Activated naive CD4-positive, alpha-beta T cell treated with anti-CD3 and anti-CD28 coated beads, Interleukin-2, amount 50 U/mL, for 24 hours (primary cell): ENCODE data around the gene CHL1.

Experiments
- H3K27ac Mint-ChIP-seq: one replicate; pipeline ENCODE4 v1.8.0; 2021; ENCODE audit warnings: mild to moderate bottlenecking, mixed read lengths
- H3K27me3 Mint-ChIP-seq: one replicate; pipeline ENCODE4 v1.8.0; 2021; ENCODE audit warnings: mixed read lengths
- H3K36me3 Mint-ChIP-seq: one replicate; pipeline ENCODE4 v1.8.0; 2021; ENCODE audit warnings: mixed read lengths
- H3K4me1 Mint-ChIP-seq: one replicate; pipeline ENCODE4 v1.8.0; 2021; ENCODE audit warnings: mixed read lengths
- H3K4me3 Mint-ChIP-seq: one replicate; pipeline ENCODE4 v1.8.0; 2021; ENCODE audit warnings: mild to moderate bottlenecking, mixed read lengths
- H3K9me3 Mint-ChIP-seq: one replicate; pipeline ENCODE4 v1.8.0; 2021; ENCODE audit warnings: mixed read lengths

CHL1 gene, protein sequence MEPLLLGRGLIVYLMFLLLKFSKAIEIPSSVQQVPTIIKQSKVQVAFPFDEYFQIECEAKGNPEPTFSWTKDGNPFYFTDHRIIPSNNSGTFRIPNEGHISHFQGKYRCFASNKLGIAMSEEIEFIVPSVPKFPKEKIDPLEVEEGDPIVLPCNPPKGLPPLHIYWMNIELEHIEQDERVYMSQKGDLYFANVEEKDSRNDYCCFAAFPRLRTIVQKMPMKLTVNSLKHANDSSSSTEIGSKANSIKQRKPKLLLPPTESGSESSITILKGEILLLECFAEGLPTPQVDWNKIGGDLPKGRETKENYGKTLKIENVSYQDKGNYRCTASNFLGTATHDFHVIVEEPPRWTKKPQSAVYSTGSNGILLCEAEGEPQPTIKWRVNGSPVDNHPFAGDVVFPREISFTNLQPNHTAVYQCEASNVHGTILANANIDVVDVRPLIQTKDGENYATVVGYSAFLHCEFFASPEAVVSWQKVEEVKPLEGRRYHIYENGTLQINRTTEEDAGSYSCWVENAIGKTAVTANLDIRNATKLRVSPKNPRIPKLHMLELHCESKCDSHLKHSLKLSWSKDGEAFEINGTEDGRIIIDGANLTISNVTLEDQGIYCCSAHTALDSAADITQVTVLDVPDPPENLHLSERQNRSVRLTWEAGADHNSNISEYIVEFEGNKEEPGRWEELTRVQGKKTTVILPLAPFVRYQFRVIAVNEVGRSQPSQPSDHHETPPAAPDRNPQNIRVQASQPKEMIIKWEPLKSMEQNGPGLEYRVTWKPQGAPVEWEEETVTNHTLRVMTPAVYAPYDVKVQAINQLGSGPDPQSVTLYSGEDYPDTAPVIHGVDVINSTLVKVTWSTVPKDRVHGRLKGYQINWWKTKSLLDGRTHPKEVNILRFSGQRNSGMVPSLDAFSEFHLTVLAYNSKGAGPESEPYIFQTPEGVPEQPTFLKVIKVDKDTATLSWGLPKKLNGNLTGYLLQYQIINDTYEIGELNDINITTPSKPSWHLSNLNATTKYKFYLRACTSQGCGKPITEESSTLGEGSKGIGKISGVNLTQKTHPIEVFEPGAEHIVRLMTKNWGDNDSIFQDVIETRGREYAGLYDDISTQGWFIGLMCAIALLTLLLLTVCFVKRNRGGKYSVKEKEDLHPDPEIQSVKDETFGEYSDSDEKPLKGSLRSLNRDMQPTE (N-terminal part only)

GRCh38 chr3:196311-197148 lies at the start of gene CHL1:
TSS of gene CHL1 (plus strand) at chr3:196763. CDS start at chr3:319777, 123,014 bp downstream.
- peaks cover 19% of the 10 kb centered on the region for H3K27me3 Mint-ChIP-seq
- peaks cover 4% of the 10 kb centered on the region for H3K9me3 Mint-ChIP-seq
- no peak within 1 kb of the TSS for H3K27ac Mint-ChIP-seq
- no peak within 1 kb of the TSS for H3K4me3 Mint-ChIP-seq
- H3K4me1 Mint-ChIP-seq = peaks cover 6% of the 10 kb centered on the region
- H3K36me3 Mint-ChIP-seq = no peaks in the 10 kb centered on the region

- no peaks in the 10 kb centered on the region for H3K36me3 Mint-ChIP-seq
Observed at GRCh38 chr3:151614-152189, 44.9 kb upstream of the CHL1 start.

DNA sequence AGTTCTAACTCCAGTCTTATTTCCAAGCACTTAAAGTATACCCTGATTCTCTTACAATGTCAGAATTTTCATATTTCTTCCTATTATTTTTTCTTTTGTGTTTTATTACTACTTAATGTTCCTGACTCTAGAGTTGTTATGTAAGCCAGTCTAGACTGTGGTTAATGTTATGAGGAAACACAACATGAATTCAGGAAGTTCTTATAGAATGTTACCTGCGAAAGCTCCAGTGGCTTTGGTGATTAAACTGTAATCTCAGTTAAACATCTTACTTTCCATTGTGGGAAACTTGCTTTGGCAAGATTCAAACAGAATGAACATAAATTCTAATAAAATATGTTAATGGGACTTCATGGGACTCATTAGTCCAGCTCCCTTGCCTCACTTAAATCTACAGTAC lies 36.6 kb upstream of the CHL1 start:
- Mint-ChIP-seq H3K4me1 (no peaks in the 10 kb centered on the region), H3K36me3 (no peaks in the 10 kb centered on the region), H3K4me3 (no peak overlapping the region), H3K9me3 (no peaks in the 10 kb centered on the region), H3K27me3 (peaks cover 5% of the 10 kb centered on the region), H3K27ac (no peak overlapping the region)

More at GRCh38 chr3:151614-152189, 44.9 kb upstream of the CHL1 start:
- H3K27me3 Mint-ChIP-seq = peaks cover 2% of the 10 kb centered on the region
- H3K27ac Mint-ChIP-seq = no peak overlapping the region
- no peaks in the 10 kb centered on the region for H3K4me1 Mint-ChIP-seq
- H3K9me3 Mint-ChIP-seq = no peaks in the 10 kb centered on the region
- H3K4me3 Mint-ChIP-seq = no peak overlapping the region

GRCh38 chr3:166071-166470 lies 30.5 kb upstream of the CHL1 start:
- Mint-ChIP-seq H3K27ac (no peak overlapping the region), H3K4me3 (no peak overlapping the region), H3K9me3 (no peaks in the 10 kb centered on the region), H3K36me3 (no peaks in the 10 kb centered on the region), H3K27me3 (peaks cover 3% of the 10 kb centered on the region), H3K4me1 (no peaks in the 10 kb centered on the region)

GRCh38 chr3:166799-167198 lies 29.8 kb upstream of the CHL1 start:
- Mint-ChIP-seq H3K36me3 (no peaks in the 10 kb centered on the region), H3K4me3 (no peak overlapping the region), H3K4me1 (no peaks in the 10 kb centered on the region), H3K27ac (no peak overlapping the region), H3K9me3 (no peaks in the 10 kb centered on the region), H3K27me3 (peaks cover 3% of the 10 kb centered on the region)

DNA sequence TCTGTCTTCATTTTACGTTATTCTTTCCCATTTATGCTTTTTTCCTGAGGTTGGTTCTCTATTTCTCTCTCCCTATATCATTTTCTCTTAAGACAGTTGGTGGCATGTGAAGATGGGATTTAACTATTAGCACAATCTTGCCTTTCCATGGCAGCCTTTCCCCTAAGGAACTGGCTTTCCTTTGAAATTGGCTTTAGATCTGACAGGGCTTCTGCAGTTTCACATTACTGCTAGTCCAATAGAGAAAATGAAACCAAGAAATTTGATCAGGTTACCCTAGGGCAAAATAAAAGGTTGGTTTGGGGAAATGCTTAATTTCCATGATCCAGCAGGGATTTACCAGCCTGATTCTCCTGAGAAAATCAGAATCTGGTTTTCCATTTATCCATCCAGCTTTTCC lies 22.7 kb upstream of the CHL1 start:
- Mint-ChIP-seq H3K27ac (no peak overlapping the region), H3K9me3 (no peaks in the 10 kb centered on the region), H3K36me3 (no peaks in the 10 kb centered on the region), H3K4me1 (no peaks in the 10 kb centered on the region), H3K4me3 (no peak overlapping the region), H3K27me3 (no peaks in the 10 kb centered on the region)

- Mint-ChIP-seq H3K4me3 (no peak overlapping the region), H3K27me3 (no peaks in the 10 kb centered on the region), H3K4me1 (no peaks in the 10 kb centered on the region), H3K9me3 (peaks cover 15% of the 10 kb centered on the region), H3K27ac (no peak overlapping the region), H3K36me3 (no peaks in the 10 kb centered on the region)
Observed at GRCh38 chr3:184976-185375, 11.6 kb upstream of the CHL1 start.

- Mint-ChIP-seq H3K27ac (no peak overlapping the region), H3K9me3 (peaks cover 8% of the 10 kb centered on the region), H3K4me3 (no peak overlapping the region), H3K4me1 (peaks cover 6% of the 10 kb centered on the region), H3K36me3 (no peaks in the 10 kb centered on the region), H3K27me3 (peaks cover 13% of the 10 kb centered on the region)
Observed at GRCh38 chr3:192215-192929, 4.2 kb upstream of the CHL1 start.

DNA sequence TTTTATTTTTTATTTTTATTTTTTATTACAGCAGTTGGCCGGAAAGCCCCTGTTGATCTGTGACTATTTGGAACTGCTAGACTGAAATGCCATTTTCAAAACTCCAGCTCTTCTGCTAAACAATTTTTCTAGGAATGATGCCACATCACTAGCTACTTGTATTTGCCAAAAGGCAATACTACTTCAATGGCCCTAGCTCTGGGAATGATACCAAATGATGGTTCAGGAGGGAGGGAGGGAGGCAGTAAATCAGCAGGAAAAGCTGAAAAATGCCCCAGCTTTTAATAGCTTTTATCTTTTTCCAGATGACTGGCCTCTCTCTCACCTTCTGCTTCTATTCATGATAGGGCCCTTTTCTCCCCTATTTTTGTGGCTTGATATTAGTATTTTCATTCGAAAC lies 2.6 kb upstream of the CHL1 start:
- Mint-ChIP-seq H3K36me3 (no peaks in the 10 kb centered on the region), H3K9me3 (peaks cover 4% of the 10 kb centered on the region), H3K4me3 (no peak overlapping the region), H3K27ac (no peak overlapping the region), H3K4me1 (peaks cover 6% of the 10 kb centered on the region), H3K27me3 (peaks cover 14% of the 10 kb centered on the region)

DNA sequence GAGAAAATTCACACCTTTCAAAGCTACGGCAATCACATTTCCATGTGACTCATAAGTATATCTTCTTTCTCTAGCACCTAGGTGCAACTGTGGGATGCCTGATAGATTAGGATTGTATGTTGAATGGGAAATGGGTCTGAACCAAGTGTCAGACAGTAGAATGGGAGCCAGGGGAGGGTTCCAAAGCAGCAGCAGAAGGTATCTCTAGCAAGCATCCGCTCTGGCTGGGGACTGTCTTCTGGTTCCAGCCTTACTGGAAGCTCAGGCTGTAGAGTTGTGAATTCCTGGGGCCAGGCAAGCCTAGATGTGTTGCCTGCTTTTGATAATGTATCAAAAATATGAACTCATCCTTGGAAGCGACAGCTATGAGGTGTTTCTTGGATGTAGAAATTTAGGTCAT lies 2.1 kb upstream of the CHL1 start:
- peaks cover 6% of the 10 kb centered on the region for H3K4me1 Mint-ChIP-seq
- H3K9me3 Mint-ChIP-seq = peaks cover 4% of the 10 kb centered on the region
- no peaks in the 10 kb centered on the region for H3K36me3 Mint-ChIP-seq
- H3K27ac Mint-ChIP-seq = no peak overlapping the region
- no peak overlapping the region for H3K4me3 Mint-ChIP-seq
- H3K27me3 Mint-ChIP-seq = peaks cover 14% of the 10 kb centered on the region

DNA sequence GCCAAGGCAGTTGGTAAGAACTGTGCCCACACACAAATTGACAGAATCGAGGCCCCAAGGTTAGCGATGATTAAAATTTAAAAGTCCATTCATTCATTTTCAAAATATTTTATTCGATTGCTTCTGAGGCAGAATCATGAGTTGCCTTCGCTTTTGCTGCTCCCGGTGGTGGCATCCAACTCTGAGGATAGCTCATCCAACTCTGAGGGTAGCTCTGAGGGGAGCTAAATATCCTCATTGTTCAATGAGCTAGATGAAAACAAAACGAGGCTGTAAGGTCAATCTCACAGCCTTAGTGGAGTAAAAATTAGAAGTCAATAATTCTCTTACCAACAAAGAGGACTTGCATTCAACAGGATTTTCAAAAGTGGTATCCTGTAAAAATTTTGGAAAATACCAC lies 897 bp upstream of the CHL1 start:
- Mint-ChIP-seq H3K9me3 (peaks cover 4% of the 10 kb centered on the region), H3K27me3 (peaks cover 17% of the 10 kb centered on the region), H3K36me3 (no peaks in the 10 kb centered on the region), H3K4me1 (peaks cover 6% of the 10 kb centered on the region), H3K4me3 (no peak overlapping the region), H3K27ac (no peak overlapping the region)

DNA sequence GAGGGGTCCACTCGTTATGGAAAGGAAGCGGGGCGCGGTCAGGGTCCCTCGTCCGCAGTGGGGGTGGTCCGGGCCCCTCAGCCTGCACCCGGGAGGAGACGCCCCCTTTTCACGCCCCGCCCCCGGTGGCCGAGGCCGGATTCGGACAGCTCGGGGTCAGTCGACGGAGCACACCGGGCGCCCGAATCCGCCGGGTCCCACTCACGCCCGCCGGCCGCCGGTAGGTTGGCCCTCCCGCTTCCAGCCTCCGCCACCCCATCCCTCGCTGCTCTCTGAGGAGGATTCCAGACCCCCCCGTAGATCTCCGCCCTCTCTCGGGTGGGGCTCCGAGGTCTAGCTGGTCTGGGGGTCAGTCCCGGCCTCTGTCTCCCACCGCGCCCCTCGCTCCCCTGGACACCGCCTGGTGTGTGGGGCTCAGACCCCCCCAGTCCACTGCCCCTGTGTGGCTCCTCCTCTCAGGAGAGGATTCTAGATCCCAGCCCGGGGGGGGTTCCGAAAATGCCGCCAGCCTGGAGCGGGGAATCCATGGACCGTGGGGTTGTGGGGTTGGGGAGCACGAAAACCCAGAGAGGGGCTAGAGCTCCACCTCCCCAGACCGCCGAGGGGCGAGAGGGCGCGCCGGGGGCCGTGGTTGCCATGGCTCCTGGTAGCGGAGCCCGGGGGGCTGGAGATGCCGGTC lies 725 bp downstream of the CHL1 start:
- peaks cover 6% of the 10 kb centered on the region for H3K4me1 Mint-ChIP-seq
- H3K9me3 Mint-ChIP-seq = peaks cover 4% of the 10 kb centered on the region
- no peak overlapping the region for H3K4me3 Mint-ChIP-seq
- peaks cover 23% of the 10 kb centered on the region for H3K27me3 Mint-ChIP-seq
- no peak overlapping the region for H3K27ac Mint-ChIP-seq
- H3K36me3 Mint-ChIP-seq = no peaks in the 10 kb centered on the region

DNA sequence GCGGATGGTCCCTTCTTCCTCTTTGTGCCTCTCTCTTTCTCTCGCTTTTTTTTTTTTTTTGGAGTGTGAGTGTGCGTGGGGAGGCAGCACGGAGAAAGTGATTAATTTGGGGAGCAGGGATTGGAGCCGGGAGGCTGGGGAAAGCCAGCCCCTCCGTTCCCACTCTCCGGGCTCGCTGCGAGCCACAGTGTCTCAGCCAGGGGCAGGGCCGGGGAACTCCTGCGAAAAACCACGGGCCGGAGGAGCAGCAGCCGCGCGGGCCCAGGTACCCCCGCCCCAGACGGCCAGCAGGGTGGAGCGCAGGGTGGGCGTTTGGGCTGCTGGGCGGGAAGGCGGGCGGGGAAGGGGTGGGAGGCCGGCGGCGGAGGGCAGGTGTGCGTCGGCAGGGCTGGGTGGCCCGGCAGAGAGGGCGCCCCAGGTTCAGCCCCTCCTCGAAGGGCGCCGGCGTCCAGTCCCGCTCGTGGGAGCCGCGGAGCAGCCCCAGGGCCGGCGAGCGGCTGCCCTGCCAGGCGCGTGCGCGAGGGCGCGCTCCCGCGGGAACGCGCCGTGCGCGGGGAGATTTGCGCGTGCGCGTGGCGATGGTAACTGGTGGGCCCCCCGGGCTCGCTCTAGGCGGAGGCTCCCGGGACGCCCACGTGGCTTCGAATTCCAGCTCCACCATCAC lies 1.4 kb downstream of the CHL1 start:
- Mint-ChIP-seq H3K4me1 (peaks cover 6% of the 10 kb centered on the region), H3K4me3 (no peak overlapping the region), H3K9me3 (peaks cover 4% of the 10 kb centered on the region), H3K27me3 (peaks cover 23% of the 10 kb centered on the region), H3K27ac (no peak overlapping the region), H3K36me3 (no peaks in the 10 kb centered on the region)
